GM15510 (cell line): ENCODE measurements around the gene DNAI4.

ENCODE experiments used
- POLR2A ChIP-seq: IDR thresholded peaks from 3 replicates; pipeline ENCODE4 v1.6.1; 2011; ENCODE audit warnings: borderline replicate concordance; ENCODE audit not compliant: insufficient read length; ENCODE audit errors: extremely low read depth

DNAI4 gene

DNA sequence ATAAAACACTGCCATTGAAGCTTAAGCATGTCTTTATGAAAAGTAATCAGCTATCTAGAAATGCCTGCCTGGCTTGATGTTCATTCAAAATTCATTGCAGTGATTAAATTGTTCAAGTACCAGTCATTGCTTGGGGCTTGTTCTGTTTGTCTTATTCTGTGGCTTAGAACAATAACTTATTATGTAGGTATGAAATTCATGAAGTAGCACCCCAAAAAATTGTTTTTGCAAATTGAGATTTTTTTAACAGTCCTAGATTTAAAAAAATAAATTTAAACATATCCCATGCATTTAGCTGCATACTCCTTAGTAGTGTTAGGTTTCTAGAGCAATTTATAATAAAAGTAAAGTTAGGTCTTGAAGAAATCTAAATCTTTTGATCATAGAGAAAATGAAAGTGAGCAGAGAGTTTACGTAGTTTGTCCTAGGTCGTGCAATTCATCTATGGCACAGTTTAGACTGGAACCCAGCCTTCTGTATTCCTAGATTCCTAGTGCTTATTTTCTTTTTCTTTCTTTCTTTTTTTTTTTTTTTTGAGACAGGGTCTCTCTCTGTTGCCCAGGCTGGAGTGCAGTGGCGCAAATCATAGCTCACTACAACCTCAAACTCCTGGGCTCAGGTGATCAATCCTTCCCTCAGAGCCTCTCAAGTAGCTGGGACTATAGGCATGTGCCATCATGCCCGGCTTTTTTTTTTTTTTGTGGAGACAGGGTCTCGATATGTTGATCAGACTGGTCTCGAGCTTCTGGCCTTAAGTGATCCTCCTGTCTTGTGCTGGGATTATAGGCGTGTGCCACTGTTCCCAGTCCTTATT is 9.4 kb upstream of the DNAI4 start:
- no peak for TF ChIP-seq POLR2A

DNA sequence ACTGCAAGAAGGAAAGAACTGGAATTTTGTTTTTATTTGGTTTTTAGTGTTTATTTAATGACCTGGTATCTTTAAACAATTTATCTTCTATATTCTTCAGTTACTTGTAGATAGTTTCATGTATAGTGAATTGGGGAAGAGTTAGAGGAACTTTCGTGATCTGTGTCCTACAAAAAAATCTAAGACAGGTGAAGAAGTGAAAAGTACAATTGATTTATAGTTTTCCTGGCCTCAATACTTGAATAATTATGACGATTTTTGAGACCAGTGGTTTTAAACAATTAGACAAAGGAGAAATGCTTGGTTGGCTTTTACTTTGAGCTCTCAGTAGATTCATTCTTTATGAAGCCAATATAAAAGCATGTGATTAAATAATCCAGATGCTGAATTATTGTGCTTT is 7.6 kb upstream of the DNAI4 start:
- TF ChIP-seq POLR2A = no peak

DNA sequence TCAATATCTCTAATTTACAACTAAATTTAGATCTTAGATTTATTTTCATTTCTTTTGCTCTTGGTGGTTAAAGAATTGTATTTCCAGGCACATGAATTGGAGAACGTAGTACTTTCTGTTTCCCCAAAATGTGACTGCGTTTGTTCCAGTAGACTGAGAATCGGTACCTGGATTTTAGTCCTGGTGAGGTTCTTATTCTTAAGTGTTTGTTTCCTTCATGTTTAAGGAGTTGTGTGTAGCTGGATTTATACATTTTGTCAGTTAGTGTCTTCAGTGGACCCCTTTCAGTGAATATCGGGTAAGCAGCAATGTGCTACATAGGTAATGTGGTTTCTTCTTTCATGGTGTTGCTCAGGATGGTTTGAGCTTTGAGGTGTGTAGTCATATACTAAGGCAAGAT is 6.9 kb upstream of the DNAI4 start:
- TF ChIP-seq POLR2A = no peak

DNA sequence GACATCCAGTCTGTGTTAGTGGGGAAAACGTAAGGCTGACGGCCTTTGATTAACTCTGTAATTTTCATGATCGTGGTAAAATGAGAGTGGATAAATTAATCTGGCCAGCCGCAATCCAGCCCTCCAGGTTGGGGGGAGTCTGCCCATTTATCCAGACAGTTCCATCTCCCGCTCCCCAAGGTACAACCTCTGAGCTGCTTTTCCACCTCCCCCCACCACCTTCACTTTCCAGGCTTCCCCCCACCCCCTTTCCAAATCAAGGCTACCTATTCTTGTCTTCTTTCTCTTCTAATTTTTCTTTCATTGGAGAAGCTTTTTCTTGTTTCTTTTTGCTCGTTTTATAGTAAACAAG is 6.1 kb upstream of the DNAI4 start:
- TF ChIP-seq POLR2A = no peak

DNA sequence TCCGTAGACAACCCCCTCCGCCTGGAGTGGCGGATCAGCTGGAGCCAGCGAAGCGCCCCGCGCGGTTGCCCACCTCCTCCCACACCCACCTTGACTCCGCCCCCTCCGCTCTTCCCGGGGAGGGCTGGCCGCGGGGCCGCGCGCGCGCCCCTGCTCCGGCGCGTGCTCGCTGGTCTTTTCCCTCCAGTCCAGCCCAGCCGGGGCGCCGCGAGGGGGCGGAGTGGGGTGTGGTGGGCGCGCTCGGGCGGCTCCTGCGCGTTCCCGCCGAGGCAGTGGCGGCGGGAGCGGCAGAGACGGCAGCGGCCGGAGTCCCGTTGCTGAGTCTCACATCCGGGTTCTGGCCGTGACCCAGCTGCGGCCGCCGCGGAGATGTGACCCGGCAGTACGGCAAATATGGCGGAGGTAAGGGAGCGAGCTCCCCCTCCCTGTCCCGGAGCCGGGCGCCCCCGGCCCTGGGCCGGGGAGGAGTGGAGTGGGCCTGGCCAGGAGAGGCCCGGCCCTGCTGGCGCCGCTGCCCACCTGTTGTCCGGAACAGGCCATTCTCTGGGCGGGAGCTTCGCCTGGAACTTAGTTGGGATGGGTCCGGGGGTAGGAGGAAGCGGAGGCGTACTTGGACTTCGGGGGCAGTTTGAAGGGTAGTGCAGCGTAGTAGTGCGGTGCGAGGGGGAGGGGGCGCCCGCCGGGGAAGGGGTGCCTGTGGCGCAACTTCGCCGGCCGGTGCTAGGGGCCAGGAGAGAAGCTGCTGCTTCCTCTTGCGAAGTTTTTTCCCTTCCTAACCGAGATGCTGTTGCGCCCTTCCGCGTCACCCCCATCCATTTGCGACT is 5.6 kb upstream of the DNAI4 start:
- TF ChIP-seq POLR2A = peak; percentile 71

DNA sequence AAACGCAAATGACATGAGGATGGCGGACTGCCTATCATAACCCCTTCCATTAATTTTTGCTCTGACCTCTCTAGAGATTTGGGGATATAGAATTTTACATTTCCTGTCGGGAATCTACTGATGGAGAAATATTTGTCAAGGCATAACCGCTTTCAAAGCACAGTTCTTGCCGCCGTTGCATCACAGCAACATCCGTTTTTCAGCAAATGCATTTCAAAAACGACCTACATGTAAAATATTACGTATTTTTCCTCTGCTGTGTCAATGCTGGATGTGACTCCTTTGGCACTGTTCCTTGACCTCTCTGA is 5.0 kb upstream of the DNAI4 start:
- no peak for TF ChIP-seq POLR2A

DNA sequence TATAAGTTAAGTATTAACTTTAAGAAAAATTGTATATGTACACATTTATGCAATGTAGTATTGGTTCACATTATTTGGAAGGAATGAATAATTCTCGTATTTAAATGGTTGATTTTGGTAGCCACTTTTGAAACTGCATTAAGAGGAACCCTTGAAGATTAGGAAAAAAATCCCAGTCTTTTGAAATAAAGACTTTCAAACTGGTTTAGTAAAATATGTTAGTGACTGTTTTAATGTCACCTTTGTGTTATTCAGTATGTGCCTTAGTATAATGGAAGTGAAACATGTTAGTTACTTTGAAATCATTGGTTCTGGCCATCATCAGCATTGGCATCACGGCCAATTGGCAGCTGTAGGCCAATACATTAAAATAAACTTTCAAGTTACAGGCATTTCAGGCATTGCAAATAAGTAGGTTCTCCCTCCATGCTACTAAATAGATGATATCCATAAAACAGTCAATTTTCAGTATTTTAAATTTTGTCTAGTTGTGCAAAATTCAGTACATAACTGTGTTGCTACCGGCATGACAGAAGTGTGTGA is 4.6 kb upstream of the DNAI4 start:
- no peak for TF ChIP-seq POLR2A

DNA sequence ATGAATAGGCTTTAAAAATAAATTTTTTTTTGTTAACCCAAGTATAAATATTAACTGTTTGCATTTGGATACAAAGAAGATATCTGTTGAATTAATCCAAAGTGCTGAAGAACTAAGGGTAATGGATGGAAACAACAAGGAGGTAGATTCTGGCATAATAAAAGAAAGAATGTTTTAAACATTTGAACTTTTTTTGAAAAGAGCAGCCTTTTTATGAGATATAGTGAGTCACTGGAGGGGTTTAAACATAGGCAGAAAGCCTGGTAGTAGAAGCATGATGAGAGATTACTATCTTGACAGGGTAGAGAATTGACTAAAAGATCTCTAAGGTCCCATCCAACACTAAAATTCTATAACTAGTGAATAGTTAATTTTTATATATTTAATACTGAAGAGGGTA is 2.9 kb upstream of the DNAI4 start:
- TF ChIP-seq POLR2A = no peak

DNA sequence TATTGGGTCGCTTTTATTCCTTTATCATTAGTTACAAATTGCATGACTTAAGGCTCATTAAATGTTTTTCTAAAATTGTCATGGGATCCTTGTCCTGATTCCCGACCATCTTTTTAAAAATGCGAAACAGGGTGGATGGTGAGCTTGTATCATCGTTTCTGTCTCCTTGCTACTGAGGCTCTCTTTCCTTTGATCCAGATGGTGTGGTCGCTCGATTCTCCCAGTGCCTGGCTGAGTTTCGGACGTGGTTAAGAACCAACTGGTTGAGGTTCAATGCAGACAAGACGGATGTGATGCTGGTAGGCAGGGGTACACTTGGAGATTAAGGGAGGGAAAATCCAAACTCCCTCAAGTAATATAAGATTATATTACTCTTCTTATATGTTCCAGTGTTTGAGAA is 1.3 kb upstream of the DNAI4 start:
- TF ChIP-seq POLR2A = no peak

DNA sequence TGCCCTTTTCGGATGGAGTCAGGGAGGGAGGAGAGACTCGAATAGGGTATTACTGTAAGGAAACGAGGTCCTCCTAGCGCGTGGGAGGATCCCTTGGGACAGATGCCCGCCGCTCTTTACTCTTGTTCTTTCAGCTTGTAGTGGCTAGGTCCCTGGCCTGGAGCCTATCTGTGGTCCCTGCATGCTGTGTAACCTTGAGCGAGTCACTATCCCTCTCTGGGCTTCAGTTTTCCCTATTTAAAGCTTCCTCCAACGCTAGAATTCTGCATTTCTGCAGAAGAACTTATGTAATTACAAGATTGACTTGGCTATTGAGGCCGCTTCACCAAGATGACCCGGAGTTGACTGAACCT is 878 bp upstream of the DNAI4 start:
- no peak for TF ChIP-seq POLR2A

DNA sequence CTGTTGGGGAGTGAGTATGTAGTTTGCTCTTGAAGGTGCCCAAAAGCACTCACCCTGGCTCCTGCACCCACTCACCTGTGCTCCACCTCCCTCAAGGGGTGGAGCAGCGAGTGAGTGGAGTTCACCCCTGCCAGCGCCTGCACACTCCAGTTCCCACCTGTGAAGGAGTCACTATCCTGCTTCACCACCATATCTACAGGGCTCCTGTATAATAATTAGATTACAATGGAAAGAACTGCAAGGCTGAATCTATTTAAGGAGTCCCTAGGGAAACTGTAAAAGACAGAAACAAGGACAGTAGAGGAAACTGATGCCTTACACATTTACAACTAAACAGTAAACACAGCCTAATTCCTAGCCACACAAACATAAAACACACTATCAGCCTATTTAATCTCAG is 4.1 kb downstream of the DNAI4 start:
- TF ChIP-seq POLR2A = no peak

DNA sequence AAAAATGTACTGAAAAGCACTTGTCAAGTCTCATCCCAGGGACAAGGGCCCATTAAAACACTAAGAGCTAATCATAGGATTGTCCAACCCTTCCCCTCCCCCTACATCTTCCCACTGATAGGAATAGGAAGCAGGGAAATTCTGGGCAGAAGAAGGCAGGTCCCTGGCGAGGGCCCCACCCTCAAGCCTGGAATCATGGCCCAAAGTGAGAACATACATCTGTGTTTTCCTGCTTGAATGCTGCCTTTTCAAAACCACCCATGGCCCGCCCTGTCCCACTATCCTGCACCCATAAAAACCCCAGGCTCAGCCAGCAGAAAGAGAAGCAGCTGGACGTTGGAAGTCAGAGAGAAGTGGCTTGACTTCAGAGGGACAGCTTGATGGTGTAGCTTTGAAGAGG is 4.8 kb downstream of the DNAI4 start:
- no peak for TF ChIP-seq POLR2A

DNA sequence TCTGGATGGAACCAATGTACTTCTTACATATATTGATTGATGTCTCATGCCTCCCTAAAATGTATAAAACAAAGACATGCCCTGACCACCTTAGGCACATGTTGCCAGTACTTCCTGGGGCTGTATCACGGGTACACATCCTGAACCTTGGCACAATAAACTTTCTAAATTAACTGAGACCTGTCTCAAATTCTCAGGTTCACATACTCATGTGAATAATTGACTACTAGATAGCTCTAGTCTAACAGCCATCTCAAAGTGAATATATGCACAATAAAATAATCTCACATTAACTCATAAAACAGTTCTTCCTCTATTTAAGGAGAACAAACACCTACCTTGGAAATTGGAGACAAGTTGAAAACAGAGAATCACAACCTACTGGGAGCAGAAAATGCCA is 5.6 kb downstream of the DNAI4 start:
- no peak for TF ChIP-seq POLR2A

DNA sequence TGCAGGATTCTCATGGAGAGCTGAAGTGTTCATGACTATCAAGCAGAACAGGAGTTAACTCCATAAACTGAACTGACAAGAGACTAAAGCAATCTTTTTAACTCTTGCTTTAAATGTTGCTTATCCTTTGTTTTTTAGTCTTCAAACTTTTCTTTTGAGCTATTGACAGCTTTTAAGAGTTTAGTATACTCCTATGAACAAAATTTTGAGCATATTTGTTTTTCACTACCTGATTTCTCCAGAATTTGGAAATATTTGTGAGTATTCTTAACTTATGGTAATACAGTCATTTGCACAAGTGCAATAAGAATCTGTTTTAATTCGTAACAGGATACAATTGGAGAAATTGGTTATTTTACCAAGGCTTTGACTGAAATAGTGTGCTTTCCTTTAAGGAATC is 7.2 kb downstream of the DNAI4 start:
- no peak for TF ChIP-seq POLR2A

DNA sequence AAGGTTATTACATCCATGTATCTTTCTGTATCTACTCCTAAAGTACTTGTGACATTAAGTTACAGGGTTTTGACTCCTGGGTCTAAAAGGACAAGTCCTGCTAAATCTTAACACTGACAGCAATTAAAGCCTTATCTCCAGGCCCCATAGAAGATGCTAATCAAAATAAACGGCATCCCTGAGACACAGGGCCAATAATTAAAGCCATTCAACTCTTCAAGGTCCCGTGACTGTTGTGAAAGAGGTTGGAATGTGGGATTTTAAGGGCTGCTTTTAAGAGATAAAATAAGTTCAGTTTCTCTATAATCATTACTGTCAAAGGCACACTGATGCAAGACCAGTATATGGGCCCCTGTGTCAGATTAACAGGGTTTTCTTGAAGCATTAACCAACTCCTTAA is 8.3 kb downstream of the DNAI4 start:
- TF ChIP-seq POLR2A = no peak

DNA sequence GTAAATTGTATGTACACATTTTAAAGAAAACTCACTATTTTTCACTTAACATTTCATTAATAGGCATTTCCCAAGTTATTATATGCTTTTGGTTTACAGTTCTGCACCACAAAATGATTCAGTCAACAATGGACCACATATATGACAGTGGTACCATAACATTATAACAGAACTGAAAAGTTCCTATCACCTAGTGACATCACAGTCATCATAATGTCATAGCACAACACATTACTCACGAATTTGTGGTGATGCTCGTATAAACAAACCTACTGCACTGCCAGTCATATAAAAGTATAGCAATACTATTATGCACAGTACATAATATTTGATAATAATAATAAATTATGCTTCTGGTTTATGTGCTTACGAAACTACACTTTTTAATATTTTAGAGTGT is 30.9 kb downstream of the DNAI4 start:
- no peak for TF ChIP-seq POLR2A
